DND-41 (cell line): ENCODE results near the gene HLCS.

ENCODE experiments used
- CTCF ChIP-seq: IDR thresholded peaks from 2 replicates; pipeline ENCODE4 v1.5.1; 2012; ENCODE audit warnings: borderline replicate concordance, low read length, moderate library complexity, mild to moderate bottlenecking; ENCODE audit not compliant: poor library complexity, severe bottlenecking; ENCODE audit errors: extremely low read depth
- EZH2 ChIP-seq: IDR thresholded peaks from 3 replicates; pipeline ENCODE4 v1.6.1; 2012; ENCODE audit warnings: borderline replicate concordance, low read depth, mild to moderate bottlenecking, moderate library complexity, low read length, inconsistent platforms; ENCODE audit not compliant: severe bottlenecking

DNA sequence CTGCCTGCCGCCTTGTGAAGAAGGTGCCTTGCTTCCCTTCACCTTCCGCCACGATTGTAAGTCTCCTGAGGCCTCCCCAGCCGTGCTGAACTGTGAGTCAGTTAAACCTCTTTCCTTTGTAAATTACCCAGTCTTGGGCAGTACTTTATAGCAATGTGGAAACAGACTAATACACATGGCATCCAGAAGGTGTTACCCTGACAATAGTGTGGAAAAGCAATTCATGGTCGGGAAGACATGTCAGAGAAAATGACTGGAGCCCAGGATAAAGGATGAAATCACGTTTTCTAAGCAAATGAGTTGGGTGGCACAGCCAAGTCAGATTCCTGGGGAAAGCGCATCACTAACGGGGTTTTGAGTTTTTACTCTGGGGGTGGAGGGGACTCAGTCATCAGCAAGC is 76.4 kb downstream of the HLCS start:
- TF ChIP-seq CTCF (no peak), EZH2 (no peak)
